ENCODE results near the gene EPN1. TPM values are rescaled to one million over a fixed set of nuclear protein-coding genes. Genes with fewer than 3 reads are reported as not detected.

The EPN1 gene
- total and polyA plus RNA-seq, 9 of the 15 experiments (the other 6 are each of a cell fraction or from before 2014, with no cell fraction given) = 0.08 to 138 (median 12.7) TPM

DNA sequence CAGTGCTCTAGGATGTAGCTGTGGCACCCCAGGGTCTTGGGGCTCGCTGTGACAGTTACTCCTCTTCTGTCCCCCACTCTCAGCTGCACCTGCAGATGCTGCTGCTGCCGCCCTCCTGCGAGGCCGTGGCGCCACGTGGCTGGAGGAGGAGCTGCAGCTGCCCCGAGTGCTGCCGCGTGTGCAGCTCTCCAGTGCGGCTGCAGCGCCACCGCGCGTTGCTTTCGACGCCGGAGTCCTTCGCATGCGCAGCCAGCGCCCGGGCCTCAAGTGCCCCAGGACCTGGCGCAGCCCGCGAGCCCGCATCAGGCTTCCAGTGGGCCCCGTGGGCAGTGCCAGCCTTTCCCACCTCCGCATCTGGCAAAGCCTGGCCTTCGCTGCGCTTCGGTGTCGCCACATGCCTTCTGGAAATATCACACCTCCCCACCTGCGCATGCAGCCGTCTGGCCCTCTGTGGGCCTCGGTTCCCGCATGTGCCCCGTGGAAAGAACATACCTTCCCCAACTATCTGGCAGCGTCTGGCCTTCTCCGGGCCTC is 34.9 kb upstream of the EPN1 start (continued):
- no peak for TF ChIP-seq POLR2H (tag; IDR thresholded peaks at IDR 0.05; ENCODE audit: low read depth)
- peak; percentile 88 for TF ChIP-seq CXXC5 (CRISPR knock-in tag; IDR thresholded peaks at IDR 0.05)
- TF ChIP-seq ZNF740 (CRISPR knock-in tag; IDR thresholded peaks at IDR 0.05) = peak; percentile 91
- no peak for TF ChIP-seq ZNF740 (tag; IDR thresholded peaks at IDR 0.05)
- TF ChIP-seq PHTF2 (CRISPR knock-in tag; IDR thresholded peaks at IDR 0.05) = no peak
- peak; percentile 100 for TF ChIP-seq ZBTB33 (CRISPR knock-in tag; IDR thresholded peaks at IDR 0.05)
- TF ChIP-seq, protein P1, sequence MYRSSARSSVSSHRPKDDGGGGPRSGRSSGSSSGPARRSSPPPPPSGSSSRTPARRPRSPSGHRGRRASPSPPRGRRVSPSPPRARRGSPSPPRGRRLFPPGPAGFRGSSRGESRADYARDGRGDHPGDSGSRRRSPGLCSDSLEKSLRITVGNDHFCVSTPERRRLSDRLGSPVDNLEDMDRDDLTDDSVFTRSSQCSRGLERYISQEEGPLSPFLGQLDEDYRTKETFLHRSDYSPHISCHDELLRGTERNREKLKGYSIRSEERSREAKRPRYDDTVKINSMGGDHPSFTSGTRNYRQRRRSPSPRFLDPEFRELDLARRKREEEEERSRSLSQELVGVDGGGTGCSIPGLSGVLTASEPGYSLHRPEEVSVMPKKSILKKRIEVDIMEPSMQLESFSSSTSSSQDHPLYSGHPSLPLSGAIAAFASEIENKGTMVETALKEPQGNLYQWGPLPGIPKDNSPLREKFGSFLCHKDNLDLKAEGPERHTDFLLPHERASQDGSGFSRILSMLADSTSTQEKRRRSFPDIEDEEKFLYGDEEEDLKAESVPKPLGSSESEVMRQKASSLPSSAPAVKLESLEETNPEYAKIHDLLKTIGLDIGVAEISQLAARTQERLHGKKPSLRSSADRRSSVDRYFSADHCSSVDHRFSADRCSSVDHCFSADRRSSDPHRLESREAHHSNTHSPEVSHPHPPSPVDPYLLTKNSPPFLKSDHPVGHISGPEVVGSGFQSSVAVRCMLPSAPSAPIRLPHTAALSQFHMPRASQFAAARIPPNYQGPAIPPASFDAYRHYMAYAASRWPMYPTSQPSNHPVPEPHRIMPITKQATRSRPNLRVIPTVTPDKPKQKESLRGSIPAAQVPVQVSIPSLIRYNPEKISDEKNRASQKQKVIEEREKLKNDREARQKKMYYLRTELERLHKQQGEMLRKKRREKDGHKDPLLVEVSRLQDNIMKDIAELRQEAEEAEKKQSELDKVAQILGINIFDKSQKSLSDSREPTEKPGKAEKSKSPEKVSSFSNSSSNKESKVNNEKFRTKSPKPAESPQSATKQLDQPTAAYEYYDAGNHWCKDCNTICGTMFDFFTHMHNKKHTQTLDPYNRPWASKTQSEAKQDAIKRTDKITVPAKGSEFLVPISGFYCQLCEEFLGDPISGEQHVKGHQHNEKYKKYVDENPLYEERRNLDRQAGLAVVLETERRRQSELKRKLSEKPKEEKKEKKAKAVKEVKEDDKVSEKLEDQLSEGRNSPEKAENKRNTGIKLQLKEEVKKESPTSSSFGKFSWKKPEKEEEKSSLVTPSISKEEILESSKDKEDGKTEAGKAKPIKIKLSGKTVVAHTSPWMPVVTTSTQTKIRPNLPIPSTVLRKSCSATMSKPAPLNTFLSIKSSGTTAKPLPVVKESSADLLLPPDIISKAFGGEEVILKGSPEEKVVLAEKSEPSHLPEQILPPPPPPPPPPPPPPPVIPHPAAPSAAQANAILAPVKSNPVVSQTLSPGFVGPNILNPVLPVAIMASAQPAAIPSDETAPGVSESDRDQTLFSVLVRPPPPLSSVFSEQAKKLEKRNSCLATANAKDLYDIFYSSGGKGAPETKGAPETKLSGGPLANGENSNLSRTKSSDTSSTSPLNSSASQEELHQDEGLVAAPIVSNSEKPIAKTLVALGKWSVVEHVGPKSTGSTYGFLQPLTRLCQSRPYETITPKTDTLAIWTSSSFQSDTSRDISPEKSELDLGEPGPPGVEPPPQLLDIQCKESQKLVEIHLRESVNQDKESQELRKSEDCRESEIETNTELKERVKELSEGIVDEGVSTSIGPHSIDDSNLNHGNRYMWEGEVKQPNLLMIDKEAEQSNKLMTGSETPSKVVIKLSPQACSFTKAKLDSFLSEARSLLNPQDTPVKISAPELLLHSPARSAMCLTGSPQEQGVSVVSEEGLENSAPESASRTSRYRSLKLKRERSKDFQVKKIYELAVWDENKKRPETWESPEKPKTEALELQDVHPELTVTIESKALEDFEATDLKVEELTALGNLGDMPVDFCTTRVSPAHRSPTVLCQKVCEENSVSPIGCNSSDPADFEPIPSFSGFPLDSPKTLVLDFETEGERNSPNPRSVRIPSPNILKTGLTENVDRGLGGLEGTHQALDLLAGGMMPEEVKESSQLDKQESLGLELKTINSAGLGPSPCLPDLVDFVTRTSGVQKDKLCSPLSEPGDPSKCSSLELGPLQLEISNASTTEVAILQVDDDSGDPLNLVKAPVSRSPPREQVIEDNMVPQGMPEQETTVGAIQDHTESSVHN (IDR thresholded peaks at IDR 0.05; ENCODE audit: borderline replicate concordance in 1 of 2, low read depth in 1 of 2) = no peak
- TF ChIP-seq NFYB (IDR thresholded peaks at IDR 0.05; ENCODE audit: extremely low read depth, insufficient read length) = no peak
- TF ChIP-seq, protein P2, sequence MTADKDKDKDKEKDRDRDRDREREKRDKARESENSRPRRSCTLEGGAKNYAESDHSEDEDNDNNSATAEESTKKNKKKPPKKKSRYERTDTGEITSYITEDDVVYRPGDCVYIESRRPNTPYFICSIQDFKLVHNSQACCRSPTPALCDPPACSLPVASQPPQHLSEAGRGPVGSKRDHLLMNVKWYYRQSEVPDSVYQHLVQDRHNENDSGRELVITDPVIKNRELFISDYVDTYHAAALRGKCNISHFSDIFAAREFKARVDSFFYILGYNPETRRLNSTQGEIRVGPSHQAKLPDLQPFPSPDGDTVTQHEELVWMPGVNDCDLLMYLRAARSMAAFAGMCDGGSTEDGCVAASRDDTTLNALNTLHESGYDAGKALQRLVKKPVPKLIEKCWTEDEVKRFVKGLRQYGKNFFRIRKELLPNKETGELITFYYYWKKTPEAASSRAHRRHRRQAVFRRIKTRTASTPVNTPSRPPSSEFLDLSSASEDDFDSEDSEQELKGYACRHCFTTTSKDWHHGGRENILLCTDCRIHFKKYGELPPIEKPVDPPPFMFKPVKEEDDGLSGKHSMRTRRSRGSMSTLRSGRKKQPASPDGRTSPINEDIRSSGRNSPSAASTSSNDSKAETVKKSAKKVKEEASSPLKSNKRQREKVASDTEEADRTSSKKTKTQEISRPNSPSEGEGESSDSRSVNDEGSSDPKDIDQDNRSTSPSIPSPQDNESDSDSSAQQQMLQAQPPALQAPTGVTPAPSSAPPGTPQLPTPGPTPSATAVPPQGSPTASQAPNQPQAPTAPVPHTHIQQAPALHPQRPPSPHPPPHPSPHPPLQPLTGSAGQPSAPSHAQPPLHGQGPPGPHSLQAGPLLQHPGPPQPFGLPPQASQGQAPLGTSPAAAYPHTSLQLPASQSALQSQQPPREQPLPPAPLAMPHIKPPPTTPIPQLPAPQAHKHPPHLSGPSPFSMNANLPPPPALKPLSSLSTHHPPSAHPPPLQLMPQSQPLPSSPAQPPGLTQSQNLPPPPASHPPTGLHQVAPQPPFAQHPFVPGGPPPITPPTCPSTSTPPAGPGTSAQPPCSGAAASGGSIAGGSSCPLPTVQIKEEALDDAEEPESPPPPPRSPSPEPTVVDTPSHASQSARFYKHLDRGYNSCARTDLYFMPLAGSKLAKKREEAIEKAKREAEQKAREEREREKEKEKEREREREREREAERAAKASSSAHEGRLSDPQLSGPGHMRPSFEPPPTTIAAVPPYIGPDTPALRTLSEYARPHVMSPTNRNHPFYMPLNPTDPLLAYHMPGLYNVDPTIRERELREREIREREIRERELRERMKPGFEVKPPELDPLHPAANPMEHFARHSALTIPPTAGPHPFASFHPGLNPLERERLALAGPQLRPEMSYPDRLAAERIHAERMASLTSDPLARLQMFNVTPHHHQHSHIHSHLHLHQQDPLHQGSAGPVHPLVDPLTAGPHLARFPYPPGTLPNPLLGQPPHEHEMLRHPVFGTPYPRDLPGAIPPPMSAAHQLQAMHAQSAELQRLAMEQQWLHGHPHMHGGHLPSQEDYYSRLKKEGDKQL (CRISPR knock-in tag; IDR thresholded peaks at IDR 0.05; ENCODE audit: borderline replicate concordance) = peak; percentile 99
